ENCODE results near the gene TBC1D1. TPM values are rescaled to one million over a fixed set of nuclear protein-coding genes. Genes with fewer than 3 reads are reported as not detected.

Gene TBC1D1
- polyA plus RNA-seq, 1 donor from 2014 or later: 23.2 TPM

- Histone ChIP-seq H4K20me1 (ENCODE audit: insufficient read depth) (no peaks in the 10 kb centered on the region), H3K79me2 (replicated peaks; ENCODE audit: insufficient read depth, low read length) (no peaks in the 10 kb centered on the region), H3K4me2 (ENCODE audit: low read length) (no peak overlapping the region), H3K9me2 (ENCODE audit: insufficient read depth, low read length) (no peaks in the 10 kb centered on the region), H3K4me3 (ENCODE audit: low read length) (no peak overlapping the region), H3K27me3 (ENCODE audit: insufficient read depth, low read depth, low read length) (no peaks in the 10 kb centered on the region), H3K9ac (ENCODE audit: low read length) (no peak overlapping the region), H3K36me3 (ENCODE audit: insufficient read depth, low read length) (no peaks in the 10 kb centered on the region), H2AFZ (ENCODE audit: low read depth, low read length) (no peak overlapping the region), H3F3A (ENCODE audit: insufficient read depth, low read length, poor library complexity, severe bottlenecking) (no peaks in the 10 kb centered on the region), H3K9me3 (ENCODE audit: low read length) (no peaks in the 10 kb centered on the region), H3K27ac (ENCODE audit: low read length) (no peak overlapping the region)
- TF ChIP-seq MXI1 (conservative IDR thresholded peaks at IDR 0.05; ENCODE audit: poor library complexity, severe bottlenecking): no peak
These were observed 266.7 kb downstream of the TBC1D1 start for GRCh38 chr4:38157592-38157991.

GRCh38 chr4:38160487-38161207, 269.8 kb downstream of the TBC1D1 start:
- no peak overlapping the region for H2AFZ ChIP-seq (ENCODE audit: low read depth, low read length)
- no peaks in the 10 kb centered on the region for H3K9me2 ChIP-seq (ENCODE audit: insufficient read depth, low read length)
- no peak overlapping the region for H3K4me2 ChIP-seq (ENCODE audit: low read length)
- no peak overlapping the region for H3K4me3 ChIP-seq (ENCODE audit: low read length)
- H4K20me1 ChIP-seq (ENCODE audit: insufficient read depth): no peaks in the 10 kb centered on the region
- H3F3A ChIP-seq (ENCODE audit: insufficient read depth, low read length, poor library complexity, severe bottlenecking): no peaks in the 10 kb centered on the region
- H3K27me3 ChIP-seq (ENCODE audit: insufficient read depth, low read depth, low read length): no peaks in the 10 kb centered on the region
- H3K27ac ChIP-seq (ENCODE audit: low read length): no peak overlapping the region
- H3K79me2 ChIP-seq (replicated peaks; ENCODE audit: insufficient read depth, low read length): no peaks in the 10 kb centered on the region
- H3K9me3 ChIP-seq (ENCODE audit: low read length): no peaks in the 10 kb centered on the region
- H3K36me3 ChIP-seq (ENCODE audit: insufficient read depth, low read length): no peaks in the 10 kb centered on the region
- TF ChIP-seq, protein P1, sequence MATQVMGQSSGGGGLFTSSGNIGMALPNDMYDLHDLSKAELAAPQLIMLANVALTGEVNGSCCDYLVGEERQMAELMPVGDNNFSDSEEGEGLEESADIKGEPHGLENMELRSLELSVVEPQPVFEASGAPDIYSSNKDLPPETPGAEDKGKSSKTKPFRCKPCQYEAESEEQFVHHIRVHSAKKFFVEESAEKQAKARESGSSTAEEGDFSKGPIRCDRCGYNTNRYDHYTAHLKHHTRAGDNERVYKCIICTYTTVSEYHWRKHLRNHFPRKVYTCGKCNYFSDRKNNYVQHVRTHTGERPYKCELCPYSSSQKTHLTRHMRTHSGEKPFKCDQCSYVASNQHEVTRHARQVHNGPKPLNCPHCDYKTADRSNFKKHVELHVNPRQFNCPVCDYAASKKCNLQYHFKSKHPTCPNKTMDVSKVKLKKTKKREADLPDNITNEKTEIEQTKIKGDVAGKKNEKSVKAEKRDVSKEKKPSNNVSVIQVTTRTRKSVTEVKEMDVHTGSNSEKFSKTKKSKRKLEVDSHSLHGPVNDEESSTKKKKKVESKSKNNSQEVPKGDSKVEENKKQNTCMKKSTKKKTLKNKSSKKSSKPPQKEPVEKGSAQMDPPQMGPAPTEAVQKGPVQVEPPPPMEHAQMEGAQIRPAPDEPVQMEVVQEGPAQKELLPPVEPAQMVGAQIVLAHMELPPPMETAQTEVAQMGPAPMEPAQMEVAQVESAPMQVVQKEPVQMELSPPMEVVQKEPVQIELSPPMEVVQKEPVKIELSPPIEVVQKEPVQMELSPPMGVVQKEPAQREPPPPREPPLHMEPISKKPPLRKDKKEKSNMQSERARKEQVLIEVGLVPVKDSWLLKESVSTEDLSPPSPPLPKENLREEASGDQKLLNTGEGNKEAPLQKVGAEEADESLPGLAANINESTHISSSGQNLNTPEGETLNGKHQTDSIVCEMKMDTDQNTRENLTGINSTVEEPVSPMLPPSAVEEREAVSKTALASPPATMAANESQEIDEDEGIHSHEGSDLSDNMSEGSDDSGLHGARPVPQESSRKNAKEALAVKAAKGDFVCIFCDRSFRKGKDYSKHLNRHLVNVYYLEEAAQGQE (IDR thresholded peaks at IDR 0.05; ENCODE audit: borderline replicate concordance): no peak
- TF ChIP-seq EP300 (conservative IDR thresholded peaks at IDR 0.05; ENCODE audit: poor library complexity, severe bottlenecking): peak; percentile 36
- H3K9ac ChIP-seq (ENCODE audit: low read length): no peak overlapping the region

DNA sequence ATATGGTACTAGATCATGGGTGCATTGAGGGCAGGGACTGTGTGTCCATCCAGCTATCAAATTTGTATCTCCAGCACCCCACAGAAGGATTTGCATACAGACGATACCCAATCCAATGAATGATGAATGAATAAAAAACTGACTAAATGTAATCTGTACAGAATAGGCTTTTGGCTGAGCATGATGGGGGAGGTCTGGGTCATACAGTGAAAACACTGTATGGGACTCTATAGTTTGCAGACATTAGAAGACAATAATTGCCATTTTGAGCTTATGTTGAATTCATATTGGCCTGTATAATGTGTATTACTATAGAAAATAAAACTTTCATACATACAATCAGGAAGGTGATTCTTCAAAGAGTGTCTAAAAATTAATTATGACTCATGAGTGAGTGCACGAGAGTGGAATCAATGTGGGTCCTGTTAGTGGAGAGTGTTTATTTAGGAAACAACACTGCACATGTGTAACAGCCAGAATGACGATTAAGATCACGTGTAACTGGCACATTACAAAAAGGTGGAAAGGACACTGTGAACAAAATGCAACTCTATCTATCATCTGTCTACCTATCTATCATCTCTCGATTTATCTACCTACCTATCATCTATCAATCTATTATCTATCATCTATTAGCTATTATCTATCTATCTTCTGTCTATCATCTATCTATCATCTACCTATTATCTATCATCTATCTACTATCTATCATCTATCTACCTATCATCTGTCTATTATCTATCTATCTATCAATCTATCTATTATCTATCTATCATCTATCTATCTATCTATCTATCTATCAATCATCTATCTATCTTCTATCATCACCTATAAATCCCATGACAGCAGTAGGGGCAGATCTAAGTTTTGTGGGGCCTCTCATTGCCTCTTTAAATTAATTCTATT, 270.6 kb downstream of the TBC1D1 start:
- Histone ChIP-seq H3K27ac (ENCODE audit: low read length) (no peak overlapping the region), H3K79me2 (replicated peaks; ENCODE audit: insufficient read depth, low read length) (no peaks in the 10 kb centered on the region), H4K20me1 (ENCODE audit: insufficient read depth) (no peaks in the 10 kb centered on the region), H3K4me2 (ENCODE audit: low read length) (no peak overlapping the region), H3K27me3 (ENCODE audit: insufficient read depth, low read depth, low read length) (no peaks in the 10 kb centered on the region), H3K9me2 (ENCODE audit: insufficient read depth, low read length) (no peaks in the 10 kb centered on the region), H3K4me3 (ENCODE audit: low read length) (no peak overlapping the region), H3F3A (ENCODE audit: insufficient read depth, low read length, poor library complexity, severe bottlenecking) (no peaks in the 10 kb centered on the region), H3K9me3 (ENCODE audit: low read length) (no peaks in the 10 kb centered on the region), H3K36me3 (ENCODE audit: insufficient read depth, low read length) (no peaks in the 10 kb centered on the region), H3K9ac (ENCODE audit: low read length) (no peak overlapping the region), H2AFZ (ENCODE audit: low read depth, low read length) (no peak overlapping the region)
- TF ChIP-seq EZH2 (IDR thresholded peaks at IDR 0.05; ENCODE audit: borderline replicate concordance, insufficient read depth, low read length, poor library complexity, severe bottlenecking): no peak
- peak; percentile 2 for TF ChIP-seq EP300 (conservative IDR thresholded peaks at IDR 0.05; ENCODE audit: poor library complexity, severe bottlenecking)
- TF ChIP-seq, protein P1 (IDR thresholded peaks at IDR 0.05; ENCODE audit: borderline replicate concordance): no peak
- TF ChIP-seq SMC3 (conservative IDR thresholded peaks at IDR 0.05; ENCODE audit: poor library complexity): no peak
- no peak for TF ChIP-seq RAD21 (conservative IDR thresholded peaks at IDR 0.05)

Measured in neural cell (in vitro differentiated cells).